ENCODE measurements around the gene ITFG2.

GRCh38 chr12:2805143-2805520 lies 7.3 kb upstream of the ITFG2 start:
- TF ChIP-seq POLR2A (IDR thresholded peaks at IDR 0.05), result no peak
- no peak for TF ChIP-seq CTCF (IDR thresholded peaks at IDR 0.05)

Measured in thyroid gland (tissue), 4 donors.